HL-60 (cell line): ENCODE measurements around the gene GRIA1.

Experiments
- DNase-seq, 2 experiments: peaks; one replicate each; pipeline ENCODE4 v3.0.0-alpha.2; 2010 to 2020; ENCODE audit warnings: low read depth in 1 of 2, low spot score in 1 of 2
- H3K27ac ChIP-seq: fragments of 250-450 bp; sonication (Bioruptor Pico); replicated peaks from 2 replicates; pipeline ENCODE4 v1.5.1; 2020; ENCODE audit warnings: mild to moderate bottlenecking, moderate library complexity
- H3K27me3 ChIP-seq: fragments of 250-450 bp; sonication (Bioruptor Pico); 2 replicates; pipeline ENCODE4 v1.5.1; 2021; ENCODE audit warnings: mild to moderate bottlenecking, moderate library complexity; ENCODE audit not compliant: insufficient read depth, poor library complexity, severe bottlenecking
- H3K4me3 ChIP-seq: replicated peaks from 2 replicates; pipeline ENCODE4 v1.5.1; 2011; ENCODE audit warnings: mild to moderate bottlenecking, control low read depth, low read length; ENCODE audit not compliant: insufficient read depth
- CTCF ChIP-seq: IDR thresholded peaks from one replicate; pipeline ENCODE4 v1.5.1; 2011; ENCODE audit warnings: low read length, control low read depth, inconsistent platforms; ENCODE audit not compliant: insufficient read depth
- GABPA ChIP-seq: IDR thresholded peaks from 2 replicates; pipeline ENCODE4 v1.6.1; 2012; ENCODE audit warnings: low read depth
- POLR2AphosphoS5 ChIP-seq: IDR thresholded peaks from 2 replicates; pipeline ENCODE4 v1.6.1; 2012; ENCODE audit warnings: low read depth
- REST ChIP-seq: IDR thresholded peaks from 2 replicates; pipeline ENCODE4 v1.6.1; 2012; ENCODE audit warnings: low read depth; ENCODE audit not compliant: insufficient replicate concordance
- SPI1 ChIP-seq: IDR thresholded peaks from 2 replicates; pipeline ENCODE4 v1.6.1; 2012; ENCODE audit warnings: low read depth, mild to moderate bottlenecking, borderline replicate concordance

Gene GRIA1

GRCh38 chr5:153690236-153690635, 199.8 kb downstream of the GRIA1 start:
- TF ChIP-seq REST (no peak), CTCF (no peak), GABPA (no peak), POLR2AphosphoS5 (no peak), SPI1 (no peak)
- H3K4me3 ChIP-seq, result no peak overlapping the region
- DNase-seq, result no peak
- H3K27me3 ChIP-seq, result no peaks in the 10 kb centered on the region
- H3K27ac ChIP-seq, result no peak overlapping the region

- Histone ChIP-seq H3K27ac (no peak overlapping the region), H3K4me3 (no peak overlapping the region), H3K27me3 (no peaks in the 10 kb centered on the region)
- DNase-seq, result no peak
- TF ChIP-seq POLR2AphosphoS5 (no peak), SPI1 (no peak), CTCF (no peak), REST (no peak), GABPA (no peak)
These were observed 205.8 kb downstream of the GRIA1 start for GRCh38 chr5:153696256-153696655.

- H3K27me3 ChIP-seq, result no peaks in the 10 kb centered on the region
- DNase-seq, result no peak
- H3K4me3 ChIP-seq, result no peak overlapping the region
- TF ChIP-seq CTCF, result no peak
- no peak for TF ChIP-seq REST
- no peak for TF ChIP-seq GABPA
- no peak for TF ChIP-seq SPI1
- TF ChIP-seq POLR2AphosphoS5, result no peak
- H3K27ac ChIP-seq, result no peak overlapping the region
These were observed 208.6 kb downstream of the GRIA1 start for GRCh38 chr5:153699035-153699434.
